H9 (cell line): ENCODE results near the gene SERPINB13. TPM values are rescaled to one million over a fixed set of nuclear protein-coding genes. Genes with fewer than 3 reads are reported as not detected.

Experiments
- DNase-seq: peaks from one replicate; pipeline ENCODE4 v3.0.0-alpha.2; 2017
- H2AFZ ChIP-seq: one replicate; pipeline ENCODE4 v1.6.1; 2013; ENCODE audit warnings: mild to moderate bottlenecking, low read length, control low read depth, moderate library complexity
- H2AK5ac ChIP-seq: 2 replicates; pipeline ENCODE4 v1.6.1; 2013; ENCODE audit warnings: low read length, control low read depth, mixed read lengths; ENCODE audit not compliant: insufficient read length
- H2BK120ac ChIP-seq: one replicate; pipeline ENCODE4 v1.6.1; 2013; ENCODE audit warnings: low read depth, mild to moderate bottlenecking, low read length, control low read depth, inconsistent platforms; ENCODE audit not compliant: poor library complexity, severe bottlenecking
- H2BK12ac ChIP-seq: 2 replicates; pipeline ENCODE4 v1.6.1; 2013; ENCODE audit warnings: low read length, control low read depth, mixed read lengths, low read depth; ENCODE audit not compliant: insufficient read length
- H2BK15ac ChIP-seq: 2 replicates; pipeline ENCODE4 v1.6.1; 2013; ENCODE audit warnings: low read depth, low read length, control low read depth
- H2BK20ac ChIP-seq: one replicate; pipeline ENCODE4 v1.6.1; 2013; ENCODE audit warnings: low read depth, mild to moderate bottlenecking, low read length, control low read depth, inconsistent platforms; ENCODE audit not compliant: poor library complexity, severe bottlenecking
- H2BK5ac ChIP-seq: 2 replicates; pipeline ENCODE4 v1.6.1; 2013; ENCODE audit warnings: low read length, control low read depth, mixed read lengths; ENCODE audit not compliant: insufficient read length
- H3K14ac ChIP-seq: 2 replicates; pipeline ENCODE4 v1.6.1; 2013; ENCODE audit warnings: low read length, control low read depth; ENCODE audit not compliant: insufficient read depth
- H3K18ac ChIP-seq: 2 replicates; pipeline ENCODE4 v1.6.1; 2013; ENCODE audit warnings: low read depth, mild to moderate bottlenecking, mixed read lengths, low read length, control low read depth; ENCODE audit not compliant: insufficient read length
- H3K23ac ChIP-seq: 2 replicates; pipeline ENCODE4 v1.6.1; 2013; ENCODE audit warnings: low read length, control low read depth, mixed read lengths, low read depth; ENCODE audit not compliant: insufficient read length
- H3K23me2 ChIP-seq: 2 replicates; pipeline ENCODE4 v1.6.1; 2013; ENCODE audit warnings: low read depth, mild to moderate bottlenecking, mixed read lengths, low read length, control low read depth; ENCODE audit not compliant: insufficient read length, poor library complexity, severe bottlenecking
- H3K27ac ChIP-seq: 2 replicates; pipeline ENCODE4 v1.5.1; 2013; ENCODE audit warnings: low read length, control low read depth, mixed read lengths, low read depth; ENCODE audit not compliant: insufficient read length
- H3K27me3 ChIP-seq: 2 replicates; pipeline ENCODE4 v1.6.1; 2013; ENCODE audit warnings: low read length, control low read depth, inconsistent platforms; ENCODE audit not compliant: insufficient read depth
- H3K4ac ChIP-seq: 2 replicates; pipeline ENCODE4 v1.6.1; 2013; ENCODE audit warnings: low read depth, mild to moderate bottlenecking, control low read depth, inconsistent platforms, low read length, moderate library complexity
- H3K4me1 ChIP-seq: 2 replicates; pipeline ENCODE4 v1.6.1; 2013; ENCODE audit warnings: low read length, control low read depth, inconsistent platforms; ENCODE audit not compliant: insufficient read depth
- H3K4me2 ChIP-seq: 2 replicates; pipeline ENCODE4 v1.6.1; 2013; ENCODE audit warnings: low read length, control low read depth, mixed read lengths; ENCODE audit not compliant: insufficient read length, insufficient read depth
- H3K56ac ChIP-seq: 2 replicates; pipeline ENCODE4 v1.6.1; 2013; ENCODE audit warnings: low read depth, mild to moderate bottlenecking, mixed read lengths, low read length, control low read depth; ENCODE audit not compliant: insufficient read length
- H3K79me1 ChIP-seq: 2 replicates; pipeline ENCODE4 v1.6.1; 2013; ENCODE audit warnings: low read depth, mild to moderate bottlenecking, moderate library complexity, low read length, control low read depth, inconsistent platforms; ENCODE audit not compliant: insufficient read depth, poor library complexity, severe bottlenecking
- H3K79me2 ChIP-seq: 2 replicates; pipeline ENCODE4 v1.6.1; 2013; ENCODE audit warnings: low read length, control low read depth, inconsistent platforms; ENCODE audit not compliant: insufficient read depth
- H3K9ac ChIP-seq: 2 replicates; pipeline ENCODE4 v1.6.1; 2013; ENCODE audit warnings: low read length, control low read depth, mixed read lengths; ENCODE audit not compliant: insufficient read length; ENCODE audit errors: extremely low read depth
- H3K9me3 ChIP-seq: one replicate; pipeline ENCODE4 v1.6.1; 2013; ENCODE audit warnings: low read depth, low read length, inconsistent platforms; ENCODE audit not compliant: control insufficient read depth
- H3T11ph ChIP-seq: one replicate; pipeline ENCODE4 v1.6.1; 2013; ENCODE audit warnings: mild to moderate bottlenecking, low read length, control low read depth, inconsistent platforms
- H4K20me1 ChIP-seq: one replicate; pipeline ENCODE4 v1.6.1; 2013; ENCODE audit not compliant: control insufficient read depth, insufficient read length, insufficient read depth
- H4K5ac ChIP-seq: 2 replicates; pipeline ENCODE4 v1.6.1; 2013; ENCODE audit warnings: low read depth, mild to moderate bottlenecking, mixed read lengths, low read length, control low read depth; ENCODE audit not compliant: insufficient read length
- H4K8ac ChIP-seq: replicated peaks from 2 replicates; pipeline ENCODE4 v1.6.1; 2013; ENCODE audit warnings: low read length, control low read depth, mixed read lengths, low read depth; ENCODE audit not compliant: insufficient read length
- H4K91ac ChIP-seq: 2 replicates; pipeline ENCODE4 v1.6.1; 2013; ENCODE audit warnings: low read depth, mild to moderate bottlenecking, moderate library complexity, mixed read lengths, low read length, control low read depth; ENCODE audit not compliant: insufficient read length
- H3K27ac Mint-ChIP-seq, 3 experiments: 2 replicates in 2 of 3; 3 replicates in 1 of 3; pipeline ENCODE4 v1.8.0; 2020 to 2021; ENCODE audit warnings: mixed read lengths in 3 of 3, mild to moderate bottlenecking in 1 of 3, moderate library complexity in 1 of 3
- H3K27me3 Mint-ChIP-seq: 2 replicates; pipeline ENCODE4 v1.8.0; 2021; ENCODE audit warnings: low read depth, mild to moderate bottlenecking, moderate library complexity, mixed read lengths
- H3K36me3 Mint-ChIP-seq, 3 experiments: 2 replicates in 2 of 3; 3 replicates in 1 of 3; pipeline ENCODE4 v1.8.0; 2020 to 2021; ENCODE audit warnings: low read depth in 3 of 3, mixed read lengths in 3 of 3; ENCODE audit not compliant: insufficient read depth in 1 of 3
- H3K4me1 Mint-ChIP-seq, 2 experiments: 2 replicates each; pipeline ENCODE4 v1.8.0; 2020; ENCODE audit warnings: mixed read lengths in 2 of 2
- H3K4me3 Mint-ChIP-seq, 2 experiments: 2 replicates in 1 of 2; 3 replicates in 1 of 2; pipeline ENCODE4 v1.8.0; 2020 to 2021; ENCODE audit warnings: mild to moderate bottlenecking in 2 of 2, mixed read lengths in 2 of 2, moderate library complexity in 1 of 2
- H3K9me3 Mint-ChIP-seq, 2 experiments: 2 replicates in 1 of 2; 3 replicates in 1 of 2; pipeline ENCODE4 v1.8.0; 2020; ENCODE audit warnings: mild to moderate bottlenecking in 2 of 2, mixed read lengths in 2 of 2, moderate library complexity in 1 of 2
- CTCF ChIP-seq: fragments of 200-600 bp; sonication (generic); conservative IDR thresholded peaks from 3 replicates; pipeline ENCODE4 v1.8.0; 2021; ENCODE audit warnings: antibody characterized with exemption, mild to moderate bottlenecking
- total RNA-seq: library from RNA; stranded (reverse); gene quantifications from 2 replicates; pipeline ENCODE4 v1.2.1, GENCODE V29; 2021

The SERPINB13 gene
- total RNA-seq, 1 experiment from 2014 or later, result not detected

GRCh38 chr18:63646936-63647335 lies 59.8 kb downstream of the SERPINB13 start:
- no peak overlapping the region for H2AFZ ChIP-seq
- no peak overlapping the region for H2BK15ac ChIP-seq
- no peak overlapping the region for H2BK12ac ChIP-seq
- no peak overlapping the region for H3K4me3 Mint-ChIP-seq
- H4K5ac ChIP-seq, result no peak overlapping the region
- no peak overlapping the region for H2BK5ac ChIP-seq
- no peak overlapping the region for H3K14ac ChIP-seq
- no peak overlapping the region for H3K9ac ChIP-seq
- H4K8ac ChIP-seq, result no peak overlapping the region
- no peak overlapping the region for H3K27ac ChIP-seq
- no peak overlapping the region for H3K4me2 ChIP-seq
- no peak overlapping the region for H3K18ac ChIP-seq
- no peak overlapping the region for H2BK120ac ChIP-seq
- no peak for TF ChIP-seq CTCF
- no peak for DNase-seq
- H3K9me3 Mint-ChIP-seq, result no peaks in the 10 kb centered on the region
- no peak overlapping the region for H2BK20ac ChIP-seq
- no peaks in the 10 kb centered on the region for H3K23me2 ChIP-seq
- no peak overlapping the region for H4K91ac ChIP-seq
- H3K36me3 Mint-ChIP-seq, result no peaks in the 10 kb centered on the region; a peak in 2 of 7 replicates
- no peaks in the 10 kb centered on the region for H3K79me1 ChIP-seq
- H3K4me1 Mint-ChIP-seq, result peaks cover 25 to 42% of the 10 kb centered on the region in 2 experiments
- H3K4me1 ChIP-seq, result no peaks in the 10 kb centered on the region; the same call in 1 of the 2 replicates
- H3T11ph ChIP-seq, result no peak overlapping the region
- no peaks in the 10 kb centered on the region for H3K9me3 ChIP-seq
- no peak overlapping the region for H3K56ac ChIP-seq
- H4K20me1 ChIP-seq, result no peaks in the 10 kb centered on the region
- no peaks in the 10 kb centered on the region for H3K27me3 ChIP-seq
- no peaks in the 10 kb centered on the region for H3K27me3 Mint-ChIP-seq
- H3K23ac ChIP-seq, result no peak overlapping the region
- H3K79me2 ChIP-seq, result no peaks in the 10 kb centered on the region
- no peak overlapping the region for H2AK5ac ChIP-seq
- H3K4ac ChIP-seq, result no peak overlapping the region
- H3K27ac Mint-ChIP-seq, result no peak overlapping the region
